ENCODE data around the gene PLVAP. TPM values are rescaled to one million over a fixed set of nuclear protein-coding genes. Genes with fewer than 3 reads are reported as not detected.

Gene PLVAP
- total and polyA plus RNA-seq, 9 of the 15 experiments (the other 6 are each of a cell fraction or from before 2014, with no cell fraction given), result 0.09 to 0.84 (median 0.51) TPM; not detected in 4

DNA sequence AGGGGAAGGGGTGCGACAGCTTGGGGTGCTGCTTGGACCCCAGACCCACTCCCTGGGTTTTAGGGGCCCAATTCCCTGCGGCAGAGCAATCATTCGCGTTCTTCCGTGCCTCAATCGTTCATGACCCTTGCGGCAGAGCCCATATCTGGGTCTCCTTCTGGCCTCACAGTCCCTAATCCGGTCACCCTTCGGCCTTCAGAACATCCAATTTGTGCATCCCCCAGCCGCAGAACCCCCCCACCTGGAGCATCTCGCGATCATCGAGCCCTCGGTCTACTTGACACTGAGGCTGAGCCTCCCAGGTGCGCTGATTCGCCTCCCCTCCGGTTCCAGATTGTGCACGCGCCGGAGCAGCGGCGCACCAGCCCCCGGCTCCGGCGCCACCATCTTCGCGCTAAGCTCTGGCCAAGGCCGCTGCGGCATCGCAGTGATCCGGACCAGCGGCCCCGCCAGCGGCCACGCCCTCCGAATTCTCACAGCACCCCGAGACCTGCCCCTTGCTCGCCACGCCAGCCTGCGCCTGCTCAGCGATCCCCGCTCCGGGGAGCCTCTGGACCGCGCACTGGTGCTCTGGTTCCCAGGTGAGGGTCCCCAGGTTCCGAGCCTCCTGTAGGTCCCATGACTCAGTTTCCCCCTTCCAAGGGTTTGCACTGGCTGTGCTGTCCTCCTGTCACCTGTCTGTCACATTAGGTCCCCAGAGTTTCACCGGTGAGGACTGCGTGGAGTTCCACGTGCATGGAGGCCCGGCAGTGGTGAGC is 39.3 kb downstream of the PLVAP start (continued):
- TF ChIP-seq, protein P1, sequence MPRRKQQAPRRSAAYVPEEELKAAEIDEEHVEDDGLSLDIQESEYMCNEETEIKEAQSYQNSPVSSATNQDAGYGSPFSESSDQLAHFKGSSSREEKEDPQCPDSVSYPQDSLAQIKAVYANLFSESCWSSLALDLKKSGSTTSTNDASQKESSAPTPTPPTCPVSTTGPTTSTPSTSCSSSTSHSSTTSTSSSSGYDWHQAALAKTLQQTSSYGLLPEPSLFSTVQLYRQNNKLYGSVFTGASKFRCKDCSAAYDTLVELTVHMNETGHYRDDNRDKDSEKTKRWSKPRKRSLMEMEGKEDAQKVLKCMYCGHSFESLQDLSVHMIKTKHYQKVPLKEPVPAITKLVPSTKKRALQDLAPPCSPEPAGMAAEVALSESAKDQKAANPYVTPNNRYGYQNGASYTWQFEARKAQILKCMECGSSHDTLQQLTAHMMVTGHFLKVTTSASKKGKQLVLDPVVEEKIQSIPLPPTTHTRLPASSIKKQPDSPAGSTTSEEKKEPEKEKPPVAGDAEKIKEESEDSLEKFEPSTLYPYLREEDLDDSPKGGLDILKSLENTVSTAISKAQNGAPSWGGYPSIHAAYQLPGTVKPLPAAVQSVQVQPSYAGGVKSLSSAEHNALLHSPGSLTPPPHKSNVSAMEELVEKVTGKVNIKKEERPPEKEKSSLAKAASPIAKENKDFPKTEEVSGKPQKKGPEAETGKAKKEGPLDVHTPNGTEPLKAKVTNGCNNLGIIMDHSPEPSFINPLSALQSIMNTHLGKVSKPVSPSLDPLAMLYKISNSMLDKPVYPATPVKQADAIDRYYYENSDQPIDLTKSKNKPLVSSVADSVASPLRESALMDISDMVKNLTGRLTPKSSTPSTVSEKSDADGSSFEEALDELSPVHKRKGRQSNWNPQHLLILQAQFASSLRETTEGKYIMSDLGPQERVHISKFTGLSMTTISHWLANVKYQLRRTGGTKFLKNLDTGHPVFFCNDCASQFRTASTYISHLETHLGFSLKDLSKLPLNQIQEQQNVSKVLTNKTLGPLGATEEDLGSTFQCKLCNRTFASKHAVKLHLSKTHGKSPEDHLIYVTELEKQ (CRISPR knock-in tag; IDR thresholded peaks at IDR 0.05), result no peak
- TF ChIP-seq, protein P2, sequence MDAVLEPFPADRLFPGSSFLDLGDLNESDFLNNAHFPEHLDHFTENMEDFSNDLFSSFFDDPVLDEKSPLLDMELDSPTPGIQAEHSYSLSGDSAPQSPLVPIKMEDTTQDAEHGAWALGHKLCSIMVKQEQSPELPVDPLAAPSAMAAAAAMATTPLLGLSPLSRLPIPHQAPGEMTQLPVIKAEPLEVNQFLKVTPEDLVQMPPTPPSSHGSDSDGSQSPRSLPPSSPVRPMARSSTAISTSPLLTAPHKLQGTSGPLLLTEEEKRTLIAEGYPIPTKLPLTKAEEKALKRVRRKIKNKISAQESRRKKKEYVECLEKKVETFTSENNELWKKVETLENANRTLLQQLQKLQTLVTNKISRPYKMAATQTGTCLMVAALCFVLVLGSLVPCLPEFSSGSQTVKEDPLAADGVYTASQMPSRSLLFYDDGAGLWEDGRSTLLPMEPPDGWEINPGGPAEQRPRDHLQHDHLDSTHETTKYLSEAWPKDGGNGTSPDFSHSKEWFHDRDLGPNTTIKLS (IDR thresholded peaks at IDR 0.05; ENCODE audit: borderline replicate concordance, low read depth), result no peak
- TF ChIP-seq, protein P3, sequence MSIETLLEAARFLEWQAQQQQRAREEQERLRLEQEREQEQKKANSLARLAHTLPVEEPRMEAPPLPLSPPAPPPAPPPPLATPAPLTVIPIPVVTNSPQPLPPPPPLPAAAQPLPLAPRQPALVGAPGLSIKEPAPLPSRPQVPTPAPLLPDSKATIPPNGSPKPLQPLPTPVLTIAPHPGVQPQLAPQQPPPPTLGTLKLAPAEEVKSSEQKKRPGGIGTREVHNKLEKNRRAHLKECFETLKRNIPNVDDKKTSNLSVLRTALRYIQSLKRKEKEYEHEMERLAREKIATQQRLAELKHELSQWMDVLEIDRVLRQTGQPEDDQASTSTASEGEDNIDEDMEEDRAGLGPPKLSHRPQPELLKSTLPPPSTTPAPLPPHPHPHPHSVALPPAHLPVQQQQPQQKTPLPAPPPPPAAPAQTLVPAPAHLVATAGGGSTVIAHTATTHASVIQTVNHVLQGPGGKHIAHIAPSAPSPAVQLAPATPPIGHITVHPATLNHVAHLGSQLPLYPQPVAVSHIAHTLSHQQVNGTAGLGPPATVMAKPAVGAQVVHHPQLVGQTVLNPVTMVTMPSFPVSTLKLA (conservative IDR thresholded peaks at IDR 0.05), result peak in 1 of 2 experiments; percentile 68; a peak in 2 of 4 replicates
- TF ChIP-seq, protein P4, sequence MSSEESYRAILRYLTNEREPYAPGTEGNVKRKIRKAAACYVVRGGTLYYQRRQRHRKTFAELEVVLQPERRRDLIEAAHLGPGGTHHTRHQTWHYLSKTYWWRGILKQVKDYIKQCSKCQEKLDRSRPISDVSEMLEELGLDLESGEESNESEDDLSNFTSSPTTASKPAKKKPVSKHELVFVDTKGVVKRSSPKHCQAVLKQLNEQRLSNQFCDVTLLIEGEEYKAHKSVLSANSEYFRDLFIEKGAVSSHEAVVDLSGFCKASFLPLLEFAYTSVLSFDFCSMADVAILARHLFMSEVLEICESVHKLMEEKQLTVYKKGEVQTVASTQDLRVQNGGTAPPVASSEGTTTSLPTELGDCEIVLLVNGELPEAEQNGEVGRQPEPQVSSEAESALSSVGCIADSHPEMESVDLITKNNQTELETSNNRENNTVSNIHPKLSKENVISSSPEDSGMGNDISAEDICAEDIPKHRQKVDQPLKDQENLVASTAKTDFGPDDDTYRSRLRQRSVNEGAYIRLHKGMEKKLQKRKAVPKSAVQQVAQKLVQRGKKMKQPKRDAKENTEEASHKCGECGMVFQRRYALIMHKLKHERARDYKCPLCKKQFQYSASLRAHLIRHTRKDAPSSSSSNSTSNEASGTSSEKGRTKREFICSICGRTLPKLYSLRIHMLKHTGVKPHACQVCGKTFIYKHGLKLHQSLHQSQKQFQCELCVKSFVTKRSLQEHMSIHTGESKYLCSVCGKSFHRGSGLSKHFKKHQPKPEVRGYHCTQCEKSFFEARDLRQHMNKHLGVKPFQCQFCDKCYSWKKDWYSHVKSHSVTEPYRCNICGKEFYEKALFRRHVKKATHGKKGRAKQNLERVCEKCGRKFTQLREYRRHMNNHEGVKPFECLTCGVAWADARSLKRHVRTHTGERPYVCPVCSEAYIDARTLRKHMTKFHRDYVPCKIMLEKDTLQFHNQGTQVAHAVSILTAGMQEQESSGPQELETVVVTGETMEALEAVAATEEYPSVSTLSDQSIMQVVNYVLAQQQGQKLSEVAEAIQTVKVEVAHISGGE (CRISPR knock-in tag; IDR thresholded peaks at IDR 0.05), result no peak; a peak in 1 of 6 replicates
- no peak for TF ChIP-seq TFAM (CRISPR knock-in tag; conservative IDR thresholded peaks at IDR 0.05)
- TF ChIP-seq, protein P5, sequence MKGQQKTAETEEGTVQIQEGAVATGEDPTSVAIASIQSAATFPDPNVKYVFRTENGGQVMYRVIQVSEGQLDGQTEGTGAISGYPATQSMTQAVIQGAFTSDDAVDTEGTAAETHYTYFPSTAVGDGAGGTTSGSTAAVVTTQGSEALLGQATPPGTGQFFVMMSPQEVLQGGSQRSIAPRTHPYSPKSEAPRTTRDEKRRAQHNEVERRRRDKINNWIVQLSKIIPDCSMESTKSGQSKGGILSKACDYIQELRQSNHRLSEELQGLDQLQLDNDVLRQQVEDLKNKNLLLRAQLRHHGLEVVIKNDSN (CRISPR knock-in tag; IDR thresholded peaks at IDR 0.05), result no peak; the same call in 1 of the 2 replicates
- no peak for TF ChIP-seq RBM14 (IDR thresholded peaks at IDR 0.05; ENCODE audit: borderline replicate concordance, insufficient read depth, low read depth, low read length)
- TF ChIP-seq, protein P6, sequence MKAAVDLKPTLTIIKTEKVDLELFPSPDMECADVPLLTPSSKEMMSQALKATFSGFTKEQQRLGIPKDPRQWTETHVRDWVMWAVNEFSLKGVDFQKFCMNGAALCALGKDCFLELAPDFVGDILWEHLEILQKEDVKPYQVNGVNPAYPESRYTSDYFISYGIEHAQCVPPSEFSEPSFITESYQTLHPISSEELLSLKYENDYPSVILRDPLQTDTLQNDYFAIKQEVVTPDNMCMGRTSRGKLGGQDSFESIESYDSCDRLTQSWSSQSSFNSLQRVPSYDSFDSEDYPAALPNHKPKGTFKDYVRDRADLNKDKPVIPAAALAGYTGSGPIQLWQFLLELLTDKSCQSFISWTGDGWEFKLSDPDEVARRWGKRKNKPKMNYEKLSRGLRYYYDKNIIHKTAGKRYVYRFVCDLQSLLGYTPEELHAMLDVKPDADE (conservative IDR thresholded peaks at IDR 0.05; ENCODE audit: control insufficient read depth, low read depth, low read length), result no peak; the same call in none of the 2 replicates
- TF ChIP-seq, protein P7, sequence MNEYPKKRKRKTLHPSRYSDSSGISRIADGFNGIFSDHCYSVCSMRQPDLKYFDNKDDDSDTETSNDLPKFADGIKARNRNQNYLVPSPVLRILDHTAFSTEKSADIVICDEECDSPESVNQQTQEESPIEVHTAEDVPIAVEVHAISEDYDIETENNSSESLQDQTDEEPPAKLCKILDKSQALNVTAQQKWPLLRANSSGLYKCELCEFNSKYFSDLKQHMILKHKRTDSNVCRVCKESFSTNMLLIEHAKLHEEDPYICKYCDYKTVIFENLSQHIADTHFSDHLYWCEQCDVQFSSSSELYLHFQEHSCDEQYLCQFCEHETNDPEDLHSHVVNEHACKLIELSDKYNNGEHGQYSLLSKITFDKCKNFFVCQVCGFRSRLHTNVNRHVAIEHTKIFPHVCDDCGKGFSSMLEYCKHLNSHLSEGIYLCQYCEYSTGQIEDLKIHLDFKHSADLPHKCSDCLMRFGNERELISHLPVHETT (CRISPR knock-in tag; conservative IDR thresholded peaks at IDR 0.05 in 1 of 2, IDR thresholded peaks at IDR 0.05 in 1 of 2), result no peak; a peak in 1 of 4 replicates

Measured in K562 (cell line).